HEK293 (cell line): ENCODE measurements around the gene ITGA11.

Experiments used
- CTCF ChIA-PET: fragments of 350-600 bp; formaldehyde crosslinking; extraction: SDS; loops from one replicate; lab custom pipeline; 2021; ENCODE audit warnings: antibody characterized with exemption; lab: Yijun Ruan, JAX
- POLR2A ChIA-PET: fragments of 300-600 bp; formaldehyde crosslinking; extraction: SDS; loops from one replicate; lab custom pipeline; 2020; ENCODE audit warnings: antibody characterized with exemption, inconsistent platforms; lab: Yijun Ruan, JAX
- H3K27ac ChIP-seq: fragments of 200-500 bp; sonication (Bioruptor generic); 2 replicates; pipeline ENCODE4 v1.5.1; 2014; ENCODE audit warnings: low read depth, low read length, control low read depth, inconsistent platforms; ENCODE audit errors: extremely low read depth
- H3K36me3 ChIP-seq, 2 experiments: fragments of 200-500 bp in 1 of 2; sonication (Bioruptor generic) in 1 of 2; 1 replicate in 1 of 2; 2 replicates in 1 of 2; pipeline ENCODE4 v1.5.1; 2014 to 2017; ENCODE audit warnings: inconsistent platforms in 2 of 2, low read length in 2 of 2; ENCODE audit not compliant: control insufficient read depth in 2 of 2, insufficient read depth in 1 of 2
- H3K4me1 ChIP-seq: fragments of 200-500 bp; sonication (Bioruptor generic); 2 replicates; pipeline ENCODE4 v1.5.1; 2014; ENCODE audit warnings: mild to moderate bottlenecking, low read length, inconsistent platforms; ENCODE audit not compliant: control insufficient read depth, insufficient read depth
- H3K4me3 ChIP-seq: 2 replicates; pipeline ENCODE4 v1.5.1; 2011; ENCODE audit warnings: low read depth, mild to moderate bottlenecking, control low read depth, low read length, moderate library complexity
- H3K9me3 ChIP-seq: fragments of 200-500 bp; sonication (Bioruptor generic); 2 replicates; pipeline ENCODE4 v1.5.1; 2014; ENCODE audit warnings: low read depth, low read length, inconsistent platforms; ENCODE audit not compliant: control insufficient read depth, insufficient read depth
- BCL11A ChIP-seq: fragments of 450-650 bp; formaldehyde crosslinking; IDR thresholded peaks from 2 replicates; pipeline ENCODE4 v1.5.1; 2016; ENCODE audit warnings: low read depth, missing biosample characterization, missing genetic modification characterization
- BCL11B ChIP-seq: fragments of 450-650 bp; formaldehyde crosslinking; IDR thresholded peaks from 2 replicates; pipeline ENCODE4 v1.5.1; 2016; ENCODE audit warnings: low read depth, missing biosample characterization, missing genetic modification characterization
- GLIS2 ChIP-seq: fragments of 450-650 bp; formaldehyde crosslinking; IDR thresholded peaks from 2 replicates; pipeline ENCODE4 v1.5.1; 2016; ENCODE audit warnings: missing biosample characterization, missing genetic modification characterization
- KLF16 ChIP-seq: fragments of 450-650 bp; formaldehyde crosslinking; IDR thresholded peaks from 2 replicates; pipeline ENCODE4 v1.5.1; 2017; ENCODE audit warnings: missing biosample characterization, missing genetic modification characterization
- SP2 ChIP-seq: fragments of 450-650 bp; formaldehyde crosslinking; IDR thresholded peaks from 2 replicates; pipeline ENCODE4 v1.5.1; 2016; ENCODE audit warnings: missing biosample characterization, missing genetic modification characterization
- YY1 ChIP-seq: fragments of 450-650 bp; formaldehyde crosslinking; IDR thresholded peaks from 2 replicates; pipeline ENCODE4 v1.5.1; 2018; ENCODE audit warnings: missing biosample characterization, missing genetic modification characterization
- ZBTB26 ChIP-seq: fragments of 450-650 bp; formaldehyde crosslinking; optimal IDR thresholded peaks from 2 replicates; pipeline ENCODE3; 2016; ENCODE audit warnings: missing biosample characterization, mild to moderate bottlenecking, missing genetic modification characterization
- ZEB2 ChIP-seq: fragments of 450-650 bp; formaldehyde crosslinking; IDR thresholded peaks from 2 replicates; pipeline ENCODE4 v1.5.1; 2016; ENCODE audit warnings: missing biosample characterization, missing genetic modification characterization
- ZNF138 ChIP-seq: fragments of 450-650 bp; formaldehyde crosslinking; IDR thresholded peaks from 2 replicates; pipeline ENCODE4 v1.5.1; 2016; ENCODE audit warnings: missing biosample characterization, missing genetic modification characterization, borderline replicate concordance
- ZNF16 ChIP-seq: fragments of 450-650 bp; formaldehyde crosslinking; IDR thresholded peaks from 2 replicates; pipeline ENCODE4 v1.5.1; 2016; ENCODE audit warnings: low read depth, missing biosample characterization, missing genetic modification characterization
- ZNF19 ChIP-seq: fragments of 450-650 bp; formaldehyde crosslinking; IDR thresholded peaks from 2 replicates; pipeline ENCODE4; 2016; ENCODE audit warnings: missing biosample characterization, missing genetic modification characterization, low read depth
- ZNF2 ChIP-seq: fragments of 450-650 bp; formaldehyde crosslinking; IDR thresholded peaks from 2 replicates; pipeline ENCODE4 v1.5.1; 2016; ENCODE audit warnings: missing biosample characterization, missing genetic modification characterization
- ZNF202 ChIP-seq: fragments of 450-650 bp; formaldehyde crosslinking; IDR thresholded peaks from 2 replicates; pipeline ENCODE4 v1.5.1; 2016; ENCODE audit warnings: missing biosample characterization, missing genetic modification characterization, borderline replicate concordance
- ZNF362 ChIP-seq: fragments of 450-650 bp; formaldehyde crosslinking; IDR thresholded peaks from 2 replicates; pipeline ENCODE4 v1.5.1; 2016; ENCODE audit warnings: missing biosample characterization, missing genetic modification characterization
- ZNF473 ChIP-seq: fragments of 450-650 bp; formaldehyde crosslinking; IDR thresholded peaks from 2 replicates; pipeline ENCODE4 v1.5.1; 2017; ENCODE audit warnings: missing biosample characterization, missing genetic modification characterization
- ZNF518A ChIP-seq: fragments of 450-650 bp; formaldehyde crosslinking; conservative IDR thresholded peaks from 2 replicates; pipeline ENCODE4 v1.5.1; 2016; ENCODE audit warnings: low read depth, missing biosample characterization, missing genetic modification characterization
- ZNF555 ChIP-seq: fragments of 450-650 bp; formaldehyde crosslinking; conservative IDR thresholded peaks from 2 replicates; pipeline ENCODE4 v1.5.1; 2017; ENCODE audit warnings: missing biosample characterization, mild to moderate bottlenecking, missing genetic modification characterization, inconsistent platforms
- ZNF560 ChIP-seq: fragments of 450-650 bp; formaldehyde crosslinking; IDR thresholded peaks from 2 replicates; pipeline ENCODE4 v1.5.1; 2017; ENCODE audit warnings: missing biosample characterization, missing genetic modification characterization, borderline replicate concordance
- ZNF585B ChIP-seq: fragments of 450-650 bp; formaldehyde crosslinking; IDR thresholded peaks from 2 replicates; pipeline ENCODE4 v1.5.1; 2016; ENCODE audit warnings: missing biosample characterization, missing genetic modification characterization
- ZNF692 ChIP-seq: fragments of 450-650 bp; formaldehyde crosslinking; IDR thresholded peaks from 2 replicates; pipeline ENCODE4 v1.5.1; 2016; ENCODE audit warnings: missing biosample characterization, missing genetic modification characterization
- ZNF704 ChIP-seq: fragments of 450-650 bp; formaldehyde crosslinking; IDR thresholded peaks from 2 replicates; pipeline ENCODE4 v1.5.1; 2016; ENCODE audit warnings: missing biosample characterization, missing genetic modification characterization
- ZNF843 ChIP-seq: fragments of 450-650 bp; formaldehyde crosslinking; IDR thresholded peaks from 2 replicates; pipeline ENCODE4 v1.5.1; 2016; ENCODE audit warnings: missing biosample characterization, missing genetic modification characterization

The ITGA11 gene

GRCh38 chr15:68279779-68280753 lies 151.9 kb downstream of the ITGA11 start (continued):
- no peak for TF ChIP-seq ZNF692 (tag by site-specific recombination)

GRCh38 chr15:68278595-68279405 lies 153.2 kb downstream of the ITGA11 start:
- CTCF ChIA-PET: interaction anchor here (0.8 to 4.3 kb wide), 5 partner anchors 16 to 28 kb away, joined by 3 to 31 read pairs (median 4); no protein-coding TSS in a partner anchor
- POLR2A ChIA-PET: interaction anchor here (1.1 kb wide), 2 partner anchors 14 to 83 kb away, joined by 3 read pairs; no protein-coding TSS in a partner anchor
- H3K36me3 ChIP-seq: peaks cover 2 to 9% of the 10 kb centered on the region in 2 experiments; a peak in 2 of 3 replicates
- H3K27ac ChIP-seq: peak overlapping the region; percentile 97
- H3K4me3 ChIP-seq: peak overlapping the region; percentile 95
- peaks cover 13% of the 10 kb centered on the region; the same call in 1 of the 2 replicates for H3K4me1 ChIP-seq
- H3K9me3 ChIP-seq: no peaks in the 10 kb centered on the region
- TF ChIP-seq ZNF19 (tag by site-specific recombination) (no peak), ZNF704 (tag by site-specific recombination) (no peak), YY1 (no peak), BCL11A (tag by site-specific recombination) (peak; percentile 59; the same call in 1 of the 2 replicates), ZNF555 (no peak), ZEB2 (tag by site-specific recombination) (peak; percentile 94), GLIS2 (no peak; the same call in 1 of the 2 replicates), ZNF138 (tag by site-specific recombination) (no peak), ZNF16 (tag by site-specific recombination) (no peak), ZNF843 (tag by site-specific recombination) (peak; percentile 78), KLF16 (tag by site-specific recombination) (peak; percentile 97), ZBTB26 (no peak), ZNF518A (tag by site-specific recombination) (peak; percentile 52; the same call in 1 of the 2 replicates), ZNF473 (no peak), ZNF2 (peak; percentile 75), BCL11B (tag by site-specific recombination) (no peak), ZNF362 (no peak), ZNF202 (tag by site-specific recombination) (no peak), ZNF560 (tag by site-specific recombination) (no peak), ZNF585B (tag by site-specific recombination) (no peak), SP2 (tag by site-specific recombination) (peak; percentile 78)
